DMS153 (cell line): Measurements from ENCODE around the gene NABP1.

Experiments
- DNase-seq: peaks from one replicate; lab custom pipeline; 2025; lab: John Stamatoyannopoulos, UW

NABP1 gene

GRCh38 chr2:191649519-191649918 is 28.4 kb upstream of the NABP1 start:
- DNase-seq = no peak

- DNase-seq = no peak
Observed at GRCh38 chr2:191650896-191651773, 26.8 kb upstream of the NABP1 start.

- DNase-seq = no peak
Observed at GRCh38 chr2:191653667-191654391, 24.1 kb upstream of the NABP1 start.

GRCh38 chr2:191656391-191656790 is 21.5 kb upstream of the NABP1 start:
- no peak for DNase-seq

- no peak for DNase-seq
Observed at GRCh38 chr2:191656792-191657191, 21.1 kb upstream of the NABP1 start.

- DNase-seq = no peak
Observed at GRCh38 chr2:191657977-191658376, 20.0 kb upstream of the NABP1 start.

- DNase-seq = no peak
Observed at GRCh38 chr2:191659198-191659597, 18.7 kb upstream of the NABP1 start.

GRCh38 chr2:191660575-191660974 is 17.4 kb upstream of the NABP1 start:
- DNase-seq = no peak

GRCh38 chr2:191661097-191661924 is 16.6 kb upstream of the NABP1 start:
- no peak for DNase-seq

- no peak for DNase-seq
Observed at GRCh38 chr2:191664823-191665677, 12.9 kb upstream of the NABP1 start.

GRCh38 chr2:191666226-191666625 is 11.7 kb upstream of the NABP1 start:
- no peak for DNase-seq

GRCh38 chr2:191666732-191667131 is 11.2 kb upstream of the NABP1 start:
- no peak for DNase-seq

- DNase-seq = no peak
Observed at GRCh38 chr2:191670076-191670475, 7.9 kb upstream of the NABP1 start.

GRCh38 chr2:191670787-191671186 is 7.1 kb upstream of the NABP1 start:
- DNase-seq = no peak

GRCh38 chr2:191675807-191676721 is 1.9 kb upstream of the NABP1 start:
- DNase-seq = no peak

GRCh38 chr2:191676790-191677645 is 918 bp upstream of the NABP1 start:
- DNase-seq = no peak

- DNase-seq = no peak
Observed at GRCh38 chr2:191678437-191679100, 633 bp downstream of the NABP1 start.

- no peak for DNase-seq
Observed at GRCh38 chr2:191679818-191680600, 2.1 kb downstream of the NABP1 start.
